Common myeloid progenitor, CD34-positive (primary cell): ENCODE measurements around the gene ATP11A.

Experiments
- CTCF ChIA-PET: fragments of 350-600 bp; sonication (Branson Sonifier 250); formaldehyde crosslinking; loops from one replicate; lab custom pipeline; 2021; ENCODE audit warnings: antibody characterized with exemption; lab: Charles Lee
- POLR2A ChIA-PET: fragments of 350-600 bp; sonication (Branson Sonifier 250); formaldehyde crosslinking; loops from one replicate; lab custom pipeline; 2021; ENCODE audit warnings: antibody characterized with exemption; lab: Charles Lee
- DNase-seq, 3 donors: peaks; one replicate each; pipeline versions ENCODE4 v3.0.0 to v3.0.0-alpha.2; 2013
- H3K27ac ChIP-seq, 2 experiments: 1 replicate in 1 of 2; 2 replicates in 1 of 2; pipeline ENCODE4 v1.7.0; 2013; ENCODE audit warnings: inconsistent platforms in 2 of 2, low read length in 2 of 2, mild to moderate bottlenecking in 2 of 2, low read depth in 1 of 2, moderate library complexity in 1 of 2; ENCODE audit not compliant: severe bottlenecking in 2 of 2, insufficient read depth in 1 of 2, poor library complexity in 1 of 2
- H3K27me3 ChIP-seq, 5 experiments: replicated peaks in 2 of 5; 1 replicate in 3 of 5; 2 replicates in 2 of 5; pipeline versions ENCODE4 v1.6.1 to v1.7.0; 2013; ENCODE audit warnings: low read length in 4 of 5, mild to moderate bottlenecking in 2 of 5, moderate library complexity in 2 of 5, inconsistent platforms in 1 of 5; ENCODE audit not compliant: insufficient read depth in 5 of 5, control insufficient read depth in 4 of 5
- H3K36me3 ChIP-seq, 4 experiments: 1 replicate in 2 of 4; 2 replicates in 2 of 4; pipeline versions ENCODE4 v1.6.1 to v1.7.0; 2013; ENCODE audit warnings: low read length in 3 of 4, control low read depth in 1 of 4, mild to moderate bottlenecking in 1 of 4; ENCODE audit not compliant: control insufficient read depth in 4 of 4, insufficient read depth in 4 of 4
- H3K4me1 ChIP-seq, 4 experiments: 1 replicate in 3 of 4; 2 replicates in 1 of 4; pipeline versions ENCODE4 v1.6.1 to v1.7.1; 2013; ENCODE audit warnings: low read length in 3 of 4, mild to moderate bottlenecking in 3 of 4, control low read depth in 1 of 4, inconsistent platforms in 1 of 4, moderate library complexity in 1 of 4; ENCODE audit not compliant: control insufficient read depth in 4 of 4, insufficient read depth in 4 of 4; ENCODE audit errors: control extremely low read depth in 1 of 4
- H3K4me3 ChIP-seq, 7 experiments: 1 replicate in 4 of 7; 2 replicates in 3 of 7; pipeline versions ENCODE4 v1.5.1 to v1.7.0; 2013; ENCODE audit warnings: mild to moderate bottlenecking in 7 of 7, low read length in 6 of 7, moderate library complexity in 6 of 7, inconsistent platforms in 2 of 7, low read depth in 2 of 7, control low read depth in 1 of 7; ENCODE audit not compliant: insufficient read depth in 4 of 7, control insufficient read depth in 1 of 7; ENCODE audit errors: extremely low read depth in 1 of 7
- H3K9me3 ChIP-seq, 5 experiments: 1 replicate in 4 of 5; 2 replicates in 1 of 5; pipeline versions ENCODE4 v1.6.1 to v1.7.1; 2013; ENCODE audit warnings: low read length in 4 of 5, mild to moderate bottlenecking in 2 of 5, inconsistent platforms in 1 of 5, low read depth in 1 of 5, moderate library complexity in 1 of 5; ENCODE audit not compliant: control insufficient read depth in 4 of 5, insufficient read depth in 2 of 5; ENCODE audit errors: control extremely low read depth in 1 of 5
- WGBS: methylation state at CpG from one replicate; pipeline ENCODE4 v1.1.5; 2013; ENCODE audit not compliant: insufficient coverage; 5-methylcytosine and 5-hydroxymethylcytosine counted together

ATP11A gene

DNA sequence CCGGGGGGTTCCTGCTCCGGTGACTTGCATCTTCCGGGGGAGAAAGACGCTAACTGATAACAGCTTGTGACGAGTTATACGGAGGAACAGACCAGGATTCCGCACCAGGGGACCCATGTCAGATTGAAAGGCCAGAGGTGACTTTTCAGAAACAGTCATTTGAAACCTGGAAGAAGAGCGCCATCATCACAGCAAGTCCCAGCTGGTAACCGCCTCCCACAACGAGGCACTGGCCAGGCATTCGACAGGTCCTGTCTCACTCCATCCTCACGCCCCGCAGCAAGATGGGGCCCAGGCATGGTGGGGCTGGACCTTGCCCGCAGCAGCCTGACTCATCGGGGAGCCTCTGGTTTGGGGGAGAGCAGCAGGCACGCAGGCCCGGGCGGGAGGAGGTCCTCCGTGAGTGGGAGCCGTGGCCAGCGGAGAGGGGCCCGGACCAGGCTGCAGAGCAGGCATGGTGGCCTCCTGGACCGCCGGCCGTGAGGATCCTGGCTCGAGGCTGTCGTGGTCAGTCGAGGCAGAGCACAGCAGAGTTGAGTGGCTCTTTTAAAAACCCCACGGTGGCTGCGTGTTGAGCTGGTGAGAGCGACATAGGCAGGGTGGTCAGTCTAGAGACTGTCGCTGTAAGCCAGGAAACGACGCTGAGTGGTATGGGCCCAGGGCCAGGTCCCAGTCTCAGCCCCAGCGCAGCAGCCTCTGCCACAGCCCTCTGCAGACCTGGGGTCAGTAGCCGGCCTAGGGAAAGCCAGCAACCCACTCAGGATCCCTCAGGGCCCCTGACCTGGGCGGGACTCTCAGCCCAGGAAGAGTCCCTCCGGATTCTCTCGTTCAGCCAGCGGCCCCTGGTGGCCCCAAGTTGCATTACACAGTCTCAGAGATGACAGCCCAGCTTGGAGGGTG is 184.3 kb downstream of the ATP11A start:
- ChIA-PET CTCF (interaction anchor here (0.8 to 2.5 kb wide), 25 partner anchors 10 to 363 kb away, joined by 3 to 26 read pairs (median 3); no protein-coding TSS in a partner anchor), POLR2A (interaction anchor here (0.5 to 1.0 kb wide), 3 partner anchors 11 to 235 kb away, joined by 3 to 4 read pairs (median 3); no protein-coding TSS in a partner anchor)
- DNase-seq: peak; percentile 74 to 83 (median 81)
- H3K4me3 ChIP-seq: peak overlapping the region in 5 of 7 experiments; percentile 11 to 68 (median 59)
- WGBS: 3% methylated on average over 40 of the region's 40 CpGs
- peaks cover 0 to 52% (median 32%) of the 10 kb centered on the region in 4 experiments for H3K4me1 ChIP-seq
- peaks cover 0 to 3% (median 0%) of the 10 kb centered on the region in 5 experiments for H3K9me3 ChIP-seq
- H3K27me3 ChIP-seq: no peaks in the 10 kb centered on the region
- H3K36me3 ChIP-seq: peaks cover 0 to 28% (median 3%) of the 10 kb centered on the region in 4 experiments
- H3K27ac ChIP-seq: no peak overlapping the region

DNA sequence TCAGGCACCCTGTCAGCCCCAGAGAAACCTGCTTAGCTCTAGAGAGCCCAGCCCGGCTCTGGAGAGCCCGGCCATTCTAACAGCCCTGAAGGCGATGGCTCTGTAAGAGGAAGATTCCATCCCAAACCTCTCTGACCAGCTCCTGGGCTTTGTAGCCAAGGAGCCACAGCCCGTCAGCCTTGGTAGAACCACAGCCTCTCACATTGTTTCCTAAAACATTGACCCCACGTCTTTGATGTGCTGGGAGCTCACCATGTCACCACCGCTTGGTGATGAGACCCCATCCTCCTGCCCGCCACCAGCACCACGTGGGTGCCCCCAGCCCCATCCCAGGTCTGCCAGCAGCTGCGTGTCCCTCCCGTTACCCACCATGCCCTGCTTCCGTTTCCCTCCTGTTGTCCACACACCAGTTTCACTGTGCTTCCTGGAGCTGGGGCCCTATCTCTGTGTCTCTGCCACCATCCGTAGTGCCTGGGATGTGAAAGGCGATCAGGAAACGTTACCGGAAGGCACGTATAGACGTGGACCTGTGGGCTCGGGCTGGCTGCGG is 185.0 kb downstream of the ATP11A start:
- WGBS: 81% methylated on average over 19 of the region's 19 CpGs
- Histone ChIP-seq H3K27ac (no peak overlapping the region), H3K4me1 (peaks cover 0 to 45% (median 26%) of the 10 kb centered on the region in 4 experiments), H3K4me3 (no peak overlapping the region), H3K27me3 (no peaks in the 10 kb centered on the region), H3K9me3 (peaks cover 0 to 3% (median 0%) of the 10 kb centered on the region in 5 experiments), H3K36me3 (peaks cover 0 to 27% (median 3%) of the 10 kb centered on the region in 4 experiments)
- no peak for DNase-seq
- ChIA-PET POLR2A (interaction anchor here (0.9 to 1.0 kb wide), 2 partner anchors 55 to 236 kb away, joined by 3 to 4 read pairs; no protein-coding TSS in a partner anchor), CTCF (interaction anchor here (0.8 to 2.5 kb wide), 20 partner anchors 9 to 261 kb away, joined by 3 to 26 read pairs (median 4); no protein-coding TSS in a partner anchor)

GRCh38 chr13:112875627-112876026 is 185.8 kb downstream of the ATP11A start:
- Histone ChIP-seq H3K27me3 (no peaks in the 10 kb centered on the region), H3K4me3 (no peak overlapping the region), H3K36me3 (peaks cover 0 to 31% (median 4%) of the 10 kb centered on the region in 4 experiments), H3K4me1 (peaks cover 0 to 39% (median 24%) of the 10 kb centered on the region in 4 experiments), H3K27ac (no peak overlapping the region), H3K9me3 (peaks cover 0 to 3% (median 0%) of the 10 kb centered on the region in 5 experiments)
- WGBS: 93% methylated on average over 15 of the region's 15 CpGs
- no peak for DNase-seq
- ChIA-PET POLR2A (interaction anchor here (0.6 kb wide), 1 partner anchor 116 kb away, joined by 3 read pairs; no protein-coding TSS in a partner anchor), CTCF (interaction anchor here (1.0 to 2.5 kb wide), 5 partner anchors 10 to 236 kb away, joined by 3 to 26 read pairs (median 4); no protein-coding TSS in a partner anchor)

- no peaks in the 10 kb centered on the region for H3K27me3 ChIP-seq
- peaks cover 0 to 3% (median 0%) of the 10 kb centered on the region in 5 experiments for H3K9me3 ChIP-seq
- ChIA-PET CTCF (interaction anchor here (1.0 kb wide), 1 partner anchor 9 kb away, joined by 4 read pairs; no protein-coding TSS in a partner anchor), POLR2A (interaction anchor here (0.6 kb wide), 1 partner anchor 116 kb away, joined by 3 read pairs; no protein-coding TSS in a partner anchor)
- H3K4me1 ChIP-seq: peaks cover 0 to 31% (median 21%) of the 10 kb centered on the region in 4 experiments
- H3K4me3 ChIP-seq: no peak overlapping the region
- WGBS: 99% methylated on average over 8 of the region's 15 CpGs
- H3K27ac ChIP-seq: no peak overlapping the region
- DNase-seq: no peak
- H3K36me3 ChIP-seq: peaks cover 0 to 38% (median 7%) of the 10 kb centered on the region in 4 experiments
Measured at GRCh38 chr13:112876305-112877000, 186.6 kb downstream of the ATP11A start.

DNA sequence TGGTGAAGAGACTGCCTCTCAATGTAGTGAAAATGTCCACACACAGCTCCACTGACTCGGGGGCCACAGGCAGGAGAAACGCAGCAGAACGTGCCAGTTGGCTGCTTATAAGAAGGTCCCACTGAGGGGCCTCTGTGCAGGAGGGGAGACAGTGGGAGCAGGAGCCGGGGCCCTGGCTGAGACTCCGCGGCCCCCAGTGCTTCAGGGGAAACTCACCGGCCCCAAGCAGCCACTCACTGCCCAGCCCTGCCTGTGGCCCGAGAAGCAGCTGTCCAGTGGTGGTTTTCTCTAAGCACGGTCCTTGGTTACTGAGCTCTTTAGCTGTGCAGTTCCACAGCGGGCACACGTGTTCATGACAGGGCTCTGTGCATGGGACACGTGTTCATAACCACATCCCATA is 187.2 kb downstream of the ATP11A start:
- Histone ChIP-seq H3K27ac (no peak overlapping the region), H3K36me3 (peaks cover 0 to 44% (median 8%) of the 10 kb centered on the region in 4 experiments), H3K4me1 (peaks cover 0 to 25% (median 16%) of the 10 kb centered on the region in 4 experiments), H3K9me3 (no peaks in the 10 kb centered on the region), H3K4me3 (no peak overlapping the region), H3K27me3 (no peaks in the 10 kb centered on the region)
- WGBS: 91% methylated on average over 12 of the region's 12 CpGs
- DNase-seq: no peak
- POLR2A ChIA-PET: no interaction called here
- CTCF ChIA-PET: interaction anchor here (1.5 kb wide), 1 partner anchor 236 kb away, joined by 7 read pairs; no protein-coding TSS in a partner anchor

DNA sequence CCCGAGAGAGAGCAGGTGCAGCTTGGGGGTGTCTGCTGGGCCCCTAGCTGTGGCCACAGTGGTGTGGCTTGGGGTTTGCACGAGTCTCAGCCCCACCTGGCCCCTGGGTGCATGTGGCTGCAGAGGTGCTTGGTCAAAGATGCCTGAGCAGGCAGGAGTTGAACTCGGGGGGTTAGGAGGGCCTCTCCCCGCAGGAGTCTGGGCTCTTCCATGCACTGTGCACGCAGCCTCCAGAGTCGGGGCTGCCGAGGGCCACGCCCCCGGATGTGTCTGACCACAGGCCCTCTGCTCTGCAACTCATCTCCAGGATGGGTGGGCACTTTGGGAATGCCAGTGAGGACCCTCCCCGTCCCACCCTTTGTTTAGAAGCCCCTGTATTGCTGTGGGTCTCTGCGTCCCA is 187.7 kb downstream of the ATP11A start:
- peaks cover 0 to 21% (median 13%) of the 10 kb centered on the region in 4 experiments for H3K4me1 ChIP-seq
- H3K36me3 ChIP-seq: peaks cover 0 to 49% (median 12%) of the 10 kb centered on the region in 4 experiments
- ChIA-PET CTCF (interaction anchor here (1.5 kb wide), 1 partner anchor 237 kb away, joined by 7 read pairs; no protein-coding TSS in a partner anchor), POLR2A (no interaction called here)
- no peaks in the 10 kb centered on the region for H3K27me3 ChIP-seq
- WGBS: 89% methylated on average over 10 of the region's 11 CpGs
- no peak overlapping the region for H3K4me3 ChIP-seq
- no peaks in the 10 kb centered on the region for H3K9me3 ChIP-seq
- no peak overlapping the region for H3K27ac ChIP-seq
- DNase-seq: no peak
